Measurements from ENCODE around the gene CLDN7.

CLDN7 gene, protein sequence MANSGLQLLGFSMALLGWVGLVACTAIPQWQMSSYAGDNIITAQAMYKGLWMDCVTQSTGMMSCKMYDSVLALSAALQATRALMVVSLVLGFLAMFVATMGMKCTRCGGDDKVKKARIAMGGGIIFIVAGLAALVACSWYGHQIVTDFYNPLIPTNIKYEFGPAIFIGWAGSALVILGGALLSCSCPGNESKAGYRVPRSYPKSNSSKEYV

GRCh38 chr17:7262192-7262934 is at the start of gene CLDN7:
TSS of gene CLDN7 (minus strand) at chr17:7262478. CDS start at chr17:7262043, 435 bp downstream.
- no peak for DNase-seq

- DNase-seq = no peak
Observed at GRCh38 chr17:7311110-7311705, 48.9 kb upstream of the CLDN7 start.

GRCh38 chr17:7309628-7310027 is 47.4 kb upstream of the CLDN7 start:
- no peak for DNase-seq

DNA sequence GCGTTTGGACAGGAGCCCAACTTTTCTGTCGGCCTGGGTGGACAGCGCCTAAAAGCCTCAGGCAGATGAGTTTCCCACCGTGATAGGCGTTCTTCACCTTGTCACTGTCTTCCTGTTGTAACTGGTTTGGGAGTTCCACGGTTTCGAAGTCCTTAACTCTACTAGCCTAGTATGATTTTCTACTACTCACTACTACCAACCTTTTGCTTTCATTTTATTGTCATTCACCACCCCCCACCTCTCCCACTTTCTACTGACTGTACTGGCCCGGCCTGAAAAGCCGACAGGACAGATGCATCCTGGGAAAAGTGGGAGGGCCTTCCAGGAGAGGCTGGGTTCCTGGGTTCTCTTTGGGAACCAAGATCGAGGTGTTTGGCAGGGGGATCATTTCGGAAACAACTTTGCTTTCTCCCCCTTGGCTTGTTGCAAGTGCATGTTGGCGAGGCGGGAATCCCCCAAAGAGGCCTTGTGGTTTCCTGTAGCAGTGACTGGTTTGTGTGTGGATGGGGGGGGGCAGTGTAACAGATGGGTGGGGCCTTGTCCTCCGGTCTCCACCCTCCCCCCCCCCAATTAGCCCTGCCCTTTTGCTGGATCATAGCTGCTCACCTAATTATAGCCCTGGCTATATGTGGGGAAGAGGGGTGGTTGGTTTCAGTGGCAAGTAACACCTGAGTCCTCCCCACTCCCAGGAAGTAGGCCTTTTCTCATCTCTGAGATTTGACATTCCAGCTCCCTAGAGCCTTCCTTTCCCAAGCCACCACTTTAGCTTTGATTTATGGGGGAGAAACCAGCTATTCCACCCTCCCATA is 46.6 kb upstream of the CLDN7 start:
- DNase-seq = peak; percentile 58 to 76 (median 66)

DNA sequence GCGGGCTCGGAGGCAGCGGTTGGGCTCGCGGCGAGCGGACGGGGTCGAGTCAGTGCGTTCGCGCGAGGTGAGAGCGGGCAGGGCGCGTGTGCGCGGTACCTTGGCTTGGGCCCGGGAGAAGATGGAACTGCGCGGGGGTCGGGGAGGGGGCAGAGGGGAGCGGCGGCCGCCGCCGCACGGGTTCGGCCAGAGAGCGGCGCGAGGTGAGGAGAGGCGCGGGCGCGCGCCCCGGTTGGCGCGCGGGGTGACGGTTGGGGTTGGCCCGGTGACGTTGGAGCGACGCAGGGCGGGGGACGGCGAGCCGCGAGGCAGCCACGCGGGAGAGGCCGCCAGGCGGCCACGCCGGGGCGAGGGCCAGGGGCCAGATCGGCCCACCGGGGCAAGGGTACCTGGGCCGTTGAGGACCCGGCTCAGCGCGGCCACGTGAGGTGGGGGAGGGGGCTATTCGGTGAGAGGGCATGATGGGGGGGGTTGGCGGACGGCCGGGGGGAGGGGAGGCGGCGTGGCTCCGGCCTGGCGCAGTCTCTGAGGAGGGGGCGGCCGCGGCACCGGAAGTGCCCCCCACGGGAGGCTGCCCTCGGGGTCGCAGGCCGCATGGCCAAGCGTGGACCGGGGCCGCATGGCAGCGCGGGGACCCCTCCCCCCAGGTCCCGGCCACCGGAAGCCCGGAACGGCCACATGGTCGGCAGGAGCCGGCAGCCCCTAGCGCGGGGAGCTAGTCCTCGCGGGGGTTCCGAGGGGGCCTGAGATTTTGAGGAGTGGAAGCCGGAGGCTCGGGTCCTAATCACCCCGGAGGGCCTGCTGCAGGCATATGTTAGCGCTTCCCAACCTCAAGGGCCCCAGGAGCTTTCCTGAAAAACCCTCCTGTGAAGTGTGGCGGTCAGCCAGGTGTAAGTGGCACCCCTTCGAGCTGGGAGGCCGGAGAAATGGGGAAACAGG is 45.7 kb upstream of the CLDN7 start:
- DNase-seq = peak; percentile 46 to 63 (median 51)

GRCh38 chr17:7306911-7307685 is 44.8 kb upstream of the CLDN7 start, which contains the start of gene EIF5A:
TSS of gene EIF5A (plus strand) at chr17:7307628. CDS start at chr17:7309636, 2,008 bp downstream.
- peak; percentile 100 for DNase-seq

DNA sequence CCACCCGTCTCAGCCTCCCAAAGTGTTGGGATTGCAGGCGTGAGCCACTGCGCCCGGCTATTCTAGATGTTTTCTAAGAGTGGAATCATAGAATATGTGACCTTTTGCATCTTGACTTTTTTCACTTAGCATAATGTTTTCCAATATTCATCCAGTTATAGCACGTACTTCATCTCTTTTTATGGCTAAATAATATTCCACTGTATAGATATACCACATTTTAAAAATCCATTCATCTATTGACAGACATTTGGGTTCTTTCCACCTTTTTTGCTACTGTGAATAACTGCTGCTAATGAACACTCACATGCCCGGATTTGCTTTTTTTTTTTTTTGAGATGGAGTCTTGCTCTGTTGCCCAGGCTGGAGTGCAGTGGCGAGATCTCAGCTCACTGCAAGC is 41.9 kb upstream of the CLDN7 start:
- DNase-seq = no peak

- DNase-seq = peak in 3 of 4 experiments; percentile 21 to 63 (median 48)
Observed at GRCh38 chr17:7296189-7296861, 34.0 kb upstream of the CLDN7 start.

DNA sequence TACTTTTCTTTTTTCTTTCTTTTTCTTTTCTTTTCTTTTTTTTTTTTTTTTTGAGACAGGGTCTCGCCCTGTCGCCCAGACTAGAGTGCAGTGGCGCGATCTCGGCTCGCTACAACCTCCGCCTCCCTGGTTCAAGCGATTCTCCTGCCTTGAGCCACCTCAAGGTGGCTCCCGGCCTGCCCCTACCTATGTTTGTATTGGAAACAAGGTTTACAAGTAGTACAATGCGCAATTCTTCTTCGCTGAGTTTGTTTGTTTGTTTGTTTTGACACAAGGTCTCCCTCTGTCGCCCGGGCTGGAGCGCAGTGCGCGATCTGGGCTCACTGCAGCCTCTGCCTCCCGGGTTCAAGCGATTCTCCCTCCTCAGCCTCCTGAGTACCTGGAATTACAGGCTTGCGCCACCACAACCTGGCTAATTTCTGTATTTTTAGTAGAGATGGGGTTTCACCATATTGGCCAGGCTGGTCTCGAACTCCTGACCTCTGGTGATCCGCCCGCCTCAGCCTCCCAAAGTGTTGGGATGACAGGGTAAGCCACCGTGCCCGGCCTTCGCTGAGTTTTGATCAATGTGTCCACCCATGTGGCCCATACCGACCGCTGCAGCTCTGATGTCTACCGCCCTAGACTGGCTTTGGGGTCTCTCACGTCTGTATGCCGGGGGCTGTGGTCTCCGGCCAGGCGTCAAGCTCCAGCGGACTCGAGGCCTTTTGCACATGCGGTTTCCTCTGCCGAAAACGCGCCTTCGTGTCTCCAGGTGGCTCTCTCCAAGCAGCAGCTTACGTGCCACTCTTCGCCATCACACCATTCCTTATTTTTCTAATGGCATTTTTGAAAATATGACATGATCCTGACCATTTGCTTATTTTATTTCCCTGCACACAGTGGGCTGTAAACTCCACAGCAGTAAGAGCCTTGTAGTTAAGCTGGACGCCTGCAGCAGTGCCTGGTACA is 33.2 kb upstream of the CLDN7 start:
- DNase-seq = no peak

GRCh38 chr17:7294614-7295153 is 32.4 kb upstream of the CLDN7 start, which contains the start of gene YBX2:
TSS of gene YBX2 (minus strand) at chr17:7294639. CDS start at chr17:7294500, 139 bp downstream.
- peak; percentile 25 to 62 (median 36) for DNase-seq

DNA sequence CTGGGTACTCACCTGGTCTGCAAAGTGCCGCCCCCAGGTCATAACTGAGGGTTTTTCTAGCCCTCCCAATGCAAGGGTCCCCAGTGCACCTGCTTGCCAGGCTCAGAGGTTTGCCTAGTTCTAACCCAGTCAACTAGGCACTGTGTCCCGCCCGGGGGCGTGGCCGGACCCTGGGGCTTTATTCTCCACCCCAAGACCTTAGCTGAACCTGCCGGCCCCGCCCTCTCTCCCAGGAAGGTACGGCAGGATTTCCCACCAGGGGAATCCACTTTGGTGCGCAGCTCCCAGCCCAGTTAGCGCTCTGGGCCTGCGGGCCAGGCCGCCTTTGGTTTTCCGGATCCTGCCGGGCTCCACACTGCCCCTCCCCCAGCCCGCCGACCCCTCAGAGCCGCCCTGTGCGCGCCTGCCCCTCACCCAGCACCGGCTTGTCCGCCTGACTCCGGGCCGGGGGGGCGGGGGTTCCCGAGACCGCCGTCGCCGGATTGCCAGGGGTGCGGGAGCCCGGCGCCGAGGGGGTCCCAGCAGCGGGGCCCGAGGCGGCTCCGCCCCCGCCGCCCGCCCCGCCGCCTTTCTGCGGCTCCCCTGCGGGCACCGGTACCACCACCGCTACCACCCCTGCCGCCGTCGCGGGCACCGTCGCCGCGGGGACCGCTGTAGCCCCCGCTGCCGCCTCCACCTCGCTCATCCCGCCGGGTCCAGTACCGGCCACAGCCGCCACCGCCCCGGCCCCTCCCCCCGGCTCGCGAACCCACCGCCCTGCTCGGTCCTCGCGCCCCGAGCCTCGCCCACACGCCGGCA is 31.7 kb upstream of the CLDN7 start:
- DNase-seq = no peak

DNA sequence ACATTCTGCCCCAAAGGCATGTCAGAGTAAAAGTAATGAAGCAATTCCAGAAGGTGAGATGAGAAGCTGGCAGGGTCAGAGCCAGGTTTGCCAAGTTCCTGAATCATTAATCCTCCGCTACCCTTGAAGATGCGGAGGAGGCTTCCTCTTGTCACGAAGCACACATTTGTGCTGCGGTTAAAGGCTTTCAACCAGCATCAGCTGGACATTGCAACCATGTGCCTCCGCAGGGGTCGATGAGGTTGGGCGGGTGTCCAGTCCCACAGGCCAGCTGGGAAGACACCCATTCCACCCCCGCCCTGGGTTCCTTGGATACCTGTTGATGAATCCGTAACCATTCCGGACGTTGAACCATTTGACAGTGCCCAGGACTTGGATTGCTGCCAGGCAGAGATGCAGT is 30.9 kb upstream of the CLDN7 start:
- no peak for DNase-seq

DNA sequence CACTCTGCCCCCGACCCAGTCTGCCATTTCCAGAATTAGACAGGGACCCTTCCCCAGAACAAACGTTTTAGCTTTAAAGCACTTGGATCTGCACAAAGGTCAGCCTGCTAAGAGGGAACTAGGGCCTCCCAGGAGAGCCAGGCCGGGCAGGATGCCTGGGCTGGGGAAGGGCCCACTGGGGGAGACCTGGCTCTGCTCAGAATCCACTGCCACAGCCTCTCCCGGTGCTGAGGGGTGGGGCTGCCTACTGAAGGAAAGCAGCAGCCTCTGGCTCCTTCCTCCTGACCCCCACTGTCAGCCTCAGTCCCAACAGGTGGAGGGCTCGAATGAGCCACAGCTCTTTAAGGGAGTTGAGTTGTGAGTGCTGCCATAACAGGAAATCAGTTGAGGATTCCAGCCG is 30.5 kb upstream of the CLDN7 start:
- DNase-seq = no peak

- DNase-seq = no peak
Observed at GRCh38 chr17:7292194-7292593, 29.9 kb upstream of the CLDN7 start.

GRCh38 chr17:7290685-7291084 is 28.4 kb upstream of the CLDN7 start:
- DNase-seq = no peak

GRCh38 chr17:7290166-7290565 is 27.9 kb upstream of the CLDN7 start:
- no peak for DNase-seq

- no peak for DNase-seq
Observed at GRCh38 chr17:7289256-7290032, 27.2 kb upstream of the CLDN7 start.
